Stimulated activated CD8-positive, alpha-beta memory T cell treated with anti-CD3 and anti-CD28 coated beads, Interleukin-7, amount 100 ng/mL, for 48 hours (primary cell): ENCODE measurements around the gene SLC25A27.
A peak's percentile ranks its signal among the peaks of the same experiment; 100 is the strongest.
"Not testable (repeated sequence)": the region's sequence is repeated elsewhere in the genome, so short reads cannot be mapped to it uniquely, and the experiment has no call there.

Source experiments
- DNase-seq, 2 donors: peaks; one replicate each; pipeline ENCODE4 v3.0.0-alpha.2; 2020; ENCODE audit warnings: low read depth in 1 of 2; ENCODE audit errors: extremely low read depth in 1 of 2

The SLC25A27 gene, protein sequence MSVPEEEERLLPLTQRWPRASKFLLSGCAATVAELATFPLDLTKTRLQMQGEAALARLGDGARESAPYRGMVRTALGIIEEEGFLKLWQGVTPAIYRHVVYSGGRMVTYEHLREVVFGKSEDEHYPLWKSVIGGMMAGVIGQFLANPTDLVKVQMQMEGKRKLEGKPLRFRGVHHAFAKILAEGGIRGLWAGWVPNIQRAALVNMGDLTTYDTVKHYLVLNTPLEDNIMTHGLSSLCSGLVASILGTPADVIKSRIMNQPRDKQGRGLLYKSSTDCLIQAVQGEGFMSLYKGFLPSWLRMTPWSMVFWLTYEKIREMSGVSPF

DNA sequence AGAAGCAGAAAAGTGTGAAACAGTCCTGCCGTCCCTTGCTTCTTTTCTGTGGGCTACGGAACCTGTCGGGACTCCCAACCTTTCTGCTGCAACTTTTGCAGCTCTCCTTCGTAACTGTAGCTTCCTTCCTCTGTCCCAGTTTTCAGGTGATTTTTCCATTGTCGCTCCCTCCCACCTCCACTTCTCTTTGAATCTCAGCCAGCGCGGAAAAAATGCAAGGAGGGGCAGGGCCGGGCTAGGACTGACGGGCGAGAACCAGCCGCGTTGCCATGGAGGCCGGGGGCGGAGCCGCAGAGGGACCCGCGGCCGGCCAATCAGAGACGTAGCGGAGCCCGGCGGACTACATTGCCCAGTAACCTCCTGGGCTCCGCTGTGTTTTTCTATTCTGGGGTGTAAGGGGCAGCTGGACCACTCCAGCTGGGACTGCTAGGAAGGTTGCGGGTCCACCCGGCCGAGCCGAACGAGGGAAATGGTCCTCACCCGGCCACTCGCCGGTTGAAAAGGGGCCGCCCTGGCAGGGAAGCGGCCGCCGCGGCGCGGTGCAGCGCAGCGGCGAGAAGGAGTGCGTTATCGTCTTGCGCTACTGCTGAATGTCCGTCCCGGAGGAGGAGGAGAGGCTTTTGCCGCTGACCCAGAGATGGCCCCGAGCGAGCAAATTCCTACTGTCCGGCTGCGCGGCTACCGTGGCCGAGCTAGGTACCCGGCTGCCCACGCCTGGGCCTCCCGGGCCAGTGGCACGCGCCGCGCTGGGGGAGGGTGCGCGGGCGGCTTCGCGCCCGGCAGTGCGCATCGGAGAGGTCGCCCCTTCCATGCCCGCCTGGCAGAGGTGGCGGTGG is at the start of gene SLC25A27, which contains the start of gene CYP39A1:
TSS of gene SLC25A27 (plus strand) at position 373 of the 836 bp plus-strand sequence. CDS start at position 591, 218 bp downstream.
TSS of gene CYP39A1 (minus strand) at position 216 of the 836 bp plus-strand sequence. CDS start 236 bp downstream, outside the sequence.
- peak; percentile 61 to 73 for DNase-seq

DNA sequence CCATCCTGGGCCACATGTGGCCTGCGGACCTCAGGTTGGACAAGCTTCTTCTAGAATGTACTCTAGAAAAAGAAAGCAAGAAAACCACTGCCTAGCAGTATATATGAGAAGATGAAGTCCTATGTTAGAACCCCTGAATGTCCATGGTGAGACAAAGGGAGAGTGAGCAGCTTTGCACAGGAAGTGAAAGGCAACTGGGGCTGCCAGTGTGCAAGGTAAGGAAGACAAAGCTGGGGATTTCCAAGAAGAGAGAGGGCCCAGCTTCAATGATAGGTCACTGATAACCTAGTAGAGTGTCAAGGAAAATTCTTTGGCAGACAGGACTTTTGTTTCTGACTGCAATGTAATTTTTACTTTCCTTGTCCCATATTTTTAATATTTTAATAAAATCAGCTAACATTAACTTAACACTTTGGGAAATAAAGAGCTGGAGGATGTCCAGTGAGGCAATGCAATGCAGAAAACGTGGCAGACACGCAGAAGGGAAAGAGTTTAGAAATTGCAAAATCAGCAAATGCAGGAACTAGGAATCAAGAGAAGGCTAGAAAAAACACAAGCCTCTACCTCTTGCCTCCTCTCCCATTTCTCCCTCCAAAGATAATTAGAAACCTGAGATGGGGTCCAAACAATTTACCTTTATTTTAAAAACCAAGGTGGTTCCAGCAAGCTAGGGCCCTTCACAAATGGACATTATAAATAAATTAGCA is 47.5 kb upstream of the SLC25A27 start:
- no peak for DNase-seq

DNA sequence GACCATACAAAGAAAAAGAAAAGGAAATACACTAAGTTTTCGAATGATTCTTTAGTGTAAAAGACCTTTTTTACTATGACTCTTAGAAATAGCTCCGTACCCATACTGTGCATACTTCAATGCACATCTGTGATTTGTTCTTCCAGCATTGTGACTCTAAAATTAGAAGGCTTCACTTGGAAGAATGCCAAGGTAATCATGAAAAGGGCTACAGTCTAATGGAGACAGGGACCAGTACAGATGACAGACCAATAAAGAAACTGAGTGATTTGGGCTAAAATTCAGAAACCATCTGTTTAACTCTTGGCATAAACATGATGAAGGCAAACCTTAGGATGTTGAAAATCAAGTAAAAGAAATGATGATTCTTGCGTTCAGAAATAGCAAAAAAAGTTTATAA is 46.4 kb upstream of the SLC25A27 start:
- no peak for DNase-seq

DNA sequence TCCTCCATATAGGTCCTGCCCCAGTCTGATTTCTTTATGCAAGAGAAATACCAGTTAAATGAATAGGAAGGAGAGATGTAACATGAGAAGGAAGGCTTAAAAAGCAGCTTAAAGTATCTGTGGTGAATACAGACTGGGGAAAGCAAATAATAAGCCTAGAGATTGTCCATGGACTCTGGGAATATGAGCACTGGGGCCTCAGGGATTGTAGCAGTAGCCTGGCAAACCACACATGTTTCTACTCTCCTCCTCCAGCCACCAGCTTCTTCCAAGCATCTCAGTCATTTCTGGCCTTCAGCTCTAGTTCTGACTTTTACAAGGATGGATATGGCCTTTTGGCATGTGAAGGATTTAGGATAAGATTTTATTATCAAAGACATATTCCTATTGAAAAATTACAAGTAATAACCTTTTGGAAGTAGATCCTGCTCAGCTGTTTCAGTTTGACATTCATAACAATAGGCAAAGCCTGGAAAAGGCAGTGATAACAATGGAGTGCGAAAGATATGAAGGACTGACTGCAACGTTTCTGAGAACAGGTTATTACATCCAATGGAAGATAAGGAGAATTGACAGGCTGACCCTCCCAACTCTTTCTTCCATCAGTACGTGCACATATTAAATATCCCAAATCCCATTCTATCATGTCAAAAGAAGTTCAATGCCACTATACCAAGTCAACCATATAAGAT is 41.8 kb upstream of the SLC25A27 start:
- DNase-seq: no peak

DNA sequence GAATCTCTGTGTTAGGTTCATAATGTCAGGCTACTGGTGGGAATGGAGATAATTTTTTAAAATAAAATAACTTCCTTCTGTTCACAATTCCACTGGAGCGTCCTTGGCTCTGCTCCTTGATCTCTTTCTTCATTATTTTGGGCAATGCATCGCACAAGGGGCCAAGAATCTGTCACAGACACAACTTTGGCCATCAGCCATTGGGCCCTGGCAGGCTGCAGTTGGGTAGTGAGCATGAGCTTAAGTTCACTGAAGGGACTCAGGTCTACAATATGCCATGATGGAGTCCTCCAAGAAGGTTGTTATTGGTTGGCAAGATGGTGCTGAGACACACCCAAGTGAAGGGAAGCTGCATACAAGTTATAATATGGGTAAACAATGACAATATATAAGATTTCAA is 40.1 kb upstream of the SLC25A27 start:
- DNase-seq: no peak

DNA sequence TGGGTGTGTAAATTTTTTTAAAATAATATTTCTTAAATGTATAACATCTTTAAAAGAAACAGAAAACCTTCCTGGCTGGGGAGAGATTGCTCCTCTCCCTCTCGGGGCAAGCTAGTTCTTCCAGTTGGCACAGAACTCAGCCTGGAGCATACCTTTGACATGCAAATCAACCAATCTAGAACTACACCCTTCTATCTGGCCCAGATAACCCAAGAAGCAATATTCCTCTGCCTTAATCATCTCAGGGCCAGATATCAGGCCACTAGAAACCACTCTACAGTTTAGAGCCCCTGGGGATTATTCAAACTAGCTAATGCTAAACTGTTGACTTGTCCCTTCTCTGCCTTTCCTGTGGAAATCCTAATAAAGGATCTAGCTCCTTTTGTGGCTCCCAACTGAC is 34.0 kb upstream of the SLC25A27 start:
- no peak for DNase-seq

DNA sequence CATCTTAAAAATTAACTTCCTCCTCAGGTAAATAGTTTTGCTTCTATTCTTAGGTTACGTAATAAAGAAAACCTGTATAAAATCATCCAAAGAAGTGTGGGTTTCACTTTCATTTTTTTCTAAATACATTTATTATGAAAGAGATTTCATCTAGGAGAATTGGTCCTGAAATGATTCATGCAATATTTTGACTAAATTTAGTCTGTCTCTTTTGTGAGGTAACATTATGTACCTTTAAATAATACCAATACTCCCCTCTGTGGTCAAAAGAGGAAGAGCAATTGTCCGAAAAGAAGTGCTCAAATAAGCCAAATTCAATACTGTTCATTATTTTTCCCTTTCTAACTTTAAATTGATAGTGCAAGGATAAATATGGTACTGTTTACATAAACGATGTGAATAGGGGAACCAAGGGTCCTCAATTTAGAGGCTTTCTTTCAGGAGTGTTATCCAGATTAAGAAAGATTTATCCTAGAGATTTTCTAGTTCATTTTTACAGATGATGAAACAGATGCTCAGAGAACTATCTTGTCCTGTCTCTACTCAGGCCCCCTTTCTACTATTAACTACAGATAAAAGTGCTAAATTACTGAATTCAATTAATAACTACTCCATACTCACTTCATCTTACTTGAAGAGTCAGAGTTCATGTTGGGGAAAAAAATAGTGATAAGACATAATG is 26.4 kb upstream of the SLC25A27 start:
- DNase-seq: no peak

DNA sequence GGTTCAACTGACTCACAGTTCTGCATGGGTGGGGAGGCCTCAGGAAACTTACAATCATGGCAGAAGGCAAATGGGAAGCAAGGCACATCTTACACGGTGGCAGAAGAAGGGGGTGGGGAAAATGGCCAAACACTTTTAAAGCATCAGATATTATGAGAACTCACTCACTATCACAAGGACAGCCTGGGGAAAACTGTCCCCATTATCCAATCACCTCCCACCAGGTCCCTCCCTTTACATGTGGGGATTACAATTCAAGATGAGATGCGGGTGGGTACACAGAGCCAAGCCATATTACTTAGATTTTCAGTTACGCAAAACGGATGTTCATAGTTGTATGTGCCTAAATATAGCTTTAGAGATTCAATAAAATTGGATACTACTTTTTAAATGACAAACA is 25.8 kb upstream of the SLC25A27 start:
- DNase-seq: no peak

DNA sequence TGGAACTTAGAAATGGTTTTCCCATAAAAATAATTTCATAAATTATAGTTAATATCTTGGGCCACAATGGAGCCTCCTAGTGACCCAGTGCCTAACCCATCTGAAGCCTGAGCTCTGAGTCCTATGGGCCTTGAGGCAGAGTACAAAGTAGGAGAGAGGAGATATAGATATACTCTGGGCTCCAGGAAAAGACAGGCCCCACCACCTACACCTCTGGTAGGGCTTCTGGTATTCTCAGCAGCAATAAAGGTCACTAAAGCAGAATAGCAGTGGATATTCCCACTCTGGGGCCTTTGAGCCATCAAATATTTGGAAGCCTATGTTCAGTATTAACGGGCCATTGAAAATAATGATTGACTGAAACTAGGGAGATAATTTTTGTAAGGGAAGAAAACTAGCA is 24.3 kb upstream of the SLC25A27 start:
- DNase-seq: no peak

DNA sequence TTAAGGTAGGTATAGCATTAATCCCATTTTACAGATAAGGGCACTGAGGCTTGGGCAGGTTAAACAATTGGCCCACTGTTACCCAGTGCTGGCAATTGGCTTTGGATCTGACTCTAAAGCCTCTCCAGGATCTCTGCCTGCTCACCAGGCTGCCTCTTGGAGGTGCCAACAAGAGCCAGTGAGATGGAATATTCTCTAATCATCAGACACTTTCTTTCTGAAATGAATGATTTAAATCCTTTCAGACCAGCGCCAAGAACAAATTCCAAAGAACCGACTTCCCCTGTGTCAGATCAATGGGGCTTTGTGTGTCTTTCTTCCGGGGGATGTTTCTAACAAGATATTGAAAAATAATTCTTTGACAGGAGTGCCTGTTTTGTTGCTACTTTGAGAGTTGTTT is 23.8 kb upstream of the SLC25A27 start:
- no peak for DNase-seq

DNA sequence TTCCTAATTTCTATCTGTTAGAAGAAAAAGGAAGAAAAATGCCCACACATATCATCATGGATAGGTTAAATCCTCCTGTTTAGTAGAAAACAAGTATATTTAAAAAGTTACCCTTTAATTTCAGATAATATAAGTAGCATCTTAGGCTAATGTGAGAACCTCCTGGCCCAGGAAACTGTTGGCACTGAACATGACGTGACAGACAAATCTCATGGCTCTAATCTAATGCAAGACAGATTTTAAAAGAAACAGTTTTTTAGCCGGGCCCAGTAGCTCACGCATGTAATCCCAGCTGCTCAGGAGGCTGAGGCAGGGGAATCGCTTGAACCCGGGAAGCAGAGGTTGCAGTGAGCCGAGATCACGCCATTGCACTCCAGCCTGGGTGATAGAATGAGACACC is 23.1 kb upstream of the SLC25A27 start:
- DNase-seq: no peak

DNA sequence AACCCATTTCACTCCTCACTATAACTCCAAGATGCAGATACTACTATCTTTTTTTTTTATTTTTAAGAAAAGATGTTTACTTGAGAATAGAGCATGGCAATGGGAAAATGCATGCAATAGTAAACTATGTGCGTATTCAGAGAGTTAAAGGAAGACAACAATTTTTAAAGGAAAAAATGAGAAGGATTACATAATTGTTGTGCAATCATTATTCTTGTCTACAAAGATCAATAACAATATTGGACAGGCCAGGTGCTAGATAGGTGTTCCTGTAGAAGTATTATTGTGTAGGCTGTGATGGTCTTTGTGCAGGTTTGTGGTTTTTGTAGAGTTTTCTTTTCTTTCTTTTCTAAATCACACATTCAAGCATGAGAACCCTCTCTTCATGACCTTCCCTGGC is 20.7 kb upstream of the SLC25A27 start:
- no peak for DNase-seq

DNA sequence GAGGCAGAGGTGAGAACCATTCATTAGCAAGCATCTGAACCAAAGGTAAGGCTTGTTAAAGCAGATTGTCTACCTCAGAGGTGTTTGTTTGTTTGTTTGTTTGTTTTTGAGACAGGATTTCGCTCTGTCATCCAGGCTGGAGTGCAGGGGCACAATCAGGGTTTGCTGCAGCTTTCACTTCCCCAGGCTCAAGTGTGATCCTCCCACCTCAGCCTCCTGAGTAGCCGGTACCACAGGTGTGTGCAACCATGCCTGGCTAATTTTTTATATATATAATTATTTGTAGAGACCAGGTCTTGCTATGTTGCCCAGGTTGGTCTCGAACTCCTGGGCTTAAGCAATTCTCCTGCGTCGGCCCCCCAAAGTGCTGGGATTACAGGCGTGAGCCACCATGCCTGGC is 17.3 kb upstream of the SLC25A27 start:
- DNase-seq: no peak

DNA sequence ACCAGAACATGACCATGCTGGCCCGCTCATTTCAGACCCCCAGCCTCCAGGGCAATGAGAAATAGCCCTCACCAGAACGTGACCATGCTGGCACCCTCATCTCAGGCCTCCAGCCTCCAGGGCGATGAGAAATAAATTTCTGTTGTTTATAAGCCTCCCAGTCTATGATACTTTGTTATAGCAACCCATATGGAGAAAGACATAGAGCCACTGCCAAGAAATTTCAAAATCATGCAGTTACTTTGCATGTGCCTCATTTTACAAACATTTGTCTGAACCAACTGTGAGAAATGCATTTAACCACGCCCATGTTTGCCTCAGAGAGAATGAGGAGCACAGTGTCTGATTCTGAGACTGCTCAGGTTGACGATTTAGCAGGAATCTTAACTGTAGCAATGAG is 15.6 kb upstream of the SLC25A27 start:
- DNase-seq: no peak

DNA sequence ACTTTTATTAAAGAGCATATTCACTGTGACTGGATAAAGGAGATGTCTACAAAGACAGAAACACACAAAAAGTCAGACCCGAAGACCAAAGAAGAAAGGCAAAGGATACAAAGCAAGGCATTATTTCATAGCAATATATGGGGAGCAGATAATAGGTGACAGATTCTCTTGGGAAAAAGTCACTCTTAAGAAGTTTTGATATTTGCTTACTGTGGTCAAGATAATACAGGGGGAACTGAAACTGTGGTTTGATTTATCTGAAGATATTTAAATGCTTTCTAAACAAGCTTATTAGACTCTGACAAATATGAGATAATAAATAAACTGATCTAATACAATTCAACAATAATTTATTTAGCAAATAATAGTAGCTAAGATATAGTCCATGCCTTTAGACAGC is 14.8 kb upstream of the SLC25A27 start:
- no peak for DNase-seq

DNA sequence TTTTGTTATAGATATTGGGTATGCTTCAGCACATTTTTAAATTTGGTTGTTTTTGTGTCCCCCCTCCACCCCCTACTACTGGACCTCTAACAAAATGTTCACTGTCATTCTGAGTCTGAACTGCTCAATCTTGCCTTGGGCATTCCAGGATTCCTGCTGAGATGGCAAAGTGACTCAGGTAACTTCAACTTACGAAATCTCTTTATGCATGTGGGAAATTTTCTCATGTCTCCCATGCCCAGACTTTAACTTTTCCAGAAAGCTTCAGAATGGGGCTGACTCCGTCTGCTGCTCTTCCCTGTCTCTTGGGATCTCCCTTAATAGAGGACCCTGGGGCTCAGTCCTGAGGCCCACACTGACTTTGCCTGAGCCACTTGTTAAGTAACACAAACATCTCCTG is 14.1 kb upstream of the SLC25A27 start:
- DNase-seq: no peak

DNA sequence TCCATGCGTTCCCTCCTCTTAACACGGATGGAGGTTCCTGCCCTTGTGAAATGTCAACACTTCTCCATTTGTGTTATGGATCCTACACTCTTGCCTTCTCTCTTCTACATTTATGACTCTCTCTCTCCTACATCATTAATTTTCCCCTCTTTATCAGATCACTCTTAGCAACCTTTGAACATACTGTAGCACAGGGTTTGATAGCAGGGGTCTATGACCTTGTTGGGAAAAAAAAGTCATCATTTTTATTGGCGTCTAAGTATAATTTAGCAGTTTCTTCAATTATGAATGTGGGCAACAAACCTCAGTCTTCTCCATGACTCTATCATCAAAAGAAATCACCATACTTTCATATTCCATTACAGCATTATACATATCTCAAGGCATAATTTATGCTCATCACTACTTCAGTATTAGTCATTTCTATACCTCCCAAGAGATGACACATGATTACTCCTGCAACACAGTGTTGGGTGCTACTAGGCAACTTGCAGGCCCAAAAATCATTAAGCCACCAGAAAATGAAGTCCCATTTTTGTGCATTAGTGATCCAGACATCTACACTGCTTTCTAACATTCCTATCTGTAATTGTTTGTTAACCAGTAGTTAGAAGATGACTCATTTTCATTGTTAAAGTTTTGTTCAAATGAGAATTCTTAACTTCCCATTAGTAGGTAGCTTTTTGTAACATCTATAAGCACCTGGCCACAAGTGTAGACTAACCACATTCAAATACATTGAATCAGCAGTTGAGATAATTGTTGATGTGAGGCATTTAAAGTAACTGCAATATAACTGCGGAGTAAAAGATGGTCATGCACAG is 9.6 kb upstream of the SLC25A27 start:
- no peak for DNase-seq

DNA sequence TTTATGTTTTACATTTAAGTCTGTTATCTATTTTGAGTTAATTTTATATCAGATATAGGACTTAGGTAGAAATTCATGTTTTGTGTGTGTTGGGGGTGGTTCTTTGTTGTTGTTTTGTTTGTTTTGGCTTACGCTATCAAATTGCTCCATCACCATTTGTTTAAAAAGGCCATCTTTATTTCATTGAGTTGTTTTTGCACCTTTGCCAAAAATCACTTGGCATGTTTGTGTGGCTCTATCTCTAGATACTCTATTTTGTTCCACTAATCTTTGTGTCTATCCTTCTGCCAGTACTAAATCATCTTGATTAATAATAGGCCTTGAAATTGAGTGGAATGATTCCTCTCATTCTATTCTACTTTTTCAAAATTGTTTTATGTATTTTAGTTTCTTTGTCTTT is 7.5 kb upstream of the SLC25A27 start:
- DNase-seq: no peak

DNA sequence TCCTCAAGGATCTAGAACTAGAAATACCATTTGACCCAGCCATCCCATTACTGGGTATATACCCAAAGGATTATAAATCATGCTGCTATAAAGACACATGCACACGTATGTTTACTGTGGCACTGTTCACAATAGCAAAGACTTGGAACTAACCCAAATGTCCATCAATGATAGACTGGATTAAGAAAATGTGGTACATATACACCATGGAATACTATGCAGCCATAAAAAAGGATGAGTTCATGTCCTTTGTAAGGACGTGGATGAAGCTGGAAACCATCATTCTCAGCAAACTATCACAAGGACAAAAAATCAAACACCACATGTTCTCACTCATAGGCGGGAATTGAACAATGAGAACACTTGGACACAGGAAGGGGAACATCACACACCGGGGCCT is 4.7 kb upstream of the SLC25A27 start:
- DNase-seq: not testable (repeated sequence)
